Measurements from ENCODE around the gene SLC23A2.

The SLC23A2 gene

DNA sequence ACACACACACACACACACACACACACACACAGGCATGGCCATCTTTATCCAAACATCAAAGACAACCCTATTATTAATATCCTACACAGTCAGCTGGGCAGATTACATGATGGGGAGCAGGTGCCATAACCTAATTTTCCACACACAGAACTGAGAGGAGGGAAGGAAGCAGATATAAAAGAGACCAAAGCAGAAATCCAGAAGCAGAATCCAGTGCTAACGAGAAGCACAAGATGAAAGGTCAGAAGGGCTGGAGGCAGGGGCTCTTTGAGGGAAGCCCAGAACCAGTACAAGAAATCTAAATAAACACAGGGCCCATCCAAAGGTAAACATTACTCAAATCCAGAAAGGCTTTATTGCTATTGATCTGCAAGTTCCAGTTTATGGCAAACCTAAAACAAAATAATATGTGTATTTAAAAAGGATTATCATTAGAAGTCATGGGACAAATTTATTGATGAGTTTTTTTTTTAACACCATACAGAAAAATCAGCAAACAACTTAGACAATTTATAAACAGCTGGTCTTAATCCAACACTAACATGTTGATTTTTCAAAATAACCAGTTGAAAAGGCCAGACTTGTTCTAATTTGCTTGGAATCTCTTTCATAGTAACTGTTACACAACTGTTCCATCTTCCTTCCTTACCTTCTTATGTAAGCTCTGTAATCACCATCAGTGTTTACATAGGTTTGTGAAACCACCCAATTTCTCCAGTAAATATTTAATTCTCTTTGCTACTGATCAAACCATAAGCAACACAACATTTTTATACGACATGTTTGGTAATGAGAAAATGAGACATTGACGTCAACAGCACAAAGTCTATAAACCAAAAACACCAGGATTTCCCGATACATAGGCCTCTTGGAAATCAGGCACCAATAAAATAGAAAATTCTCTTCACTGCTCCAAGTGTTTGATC, 34.2 kb downstream of the SLC23A2 start:
- no peak for DNase-seq (ENCODE audit: low read depth)

- no peak for DNase-seq (ENCODE audit: low read depth)
Measured at GRCh38 chr20:4962241-4962855, 39.0 kb downstream of the SLC23A2 start.

DNA sequence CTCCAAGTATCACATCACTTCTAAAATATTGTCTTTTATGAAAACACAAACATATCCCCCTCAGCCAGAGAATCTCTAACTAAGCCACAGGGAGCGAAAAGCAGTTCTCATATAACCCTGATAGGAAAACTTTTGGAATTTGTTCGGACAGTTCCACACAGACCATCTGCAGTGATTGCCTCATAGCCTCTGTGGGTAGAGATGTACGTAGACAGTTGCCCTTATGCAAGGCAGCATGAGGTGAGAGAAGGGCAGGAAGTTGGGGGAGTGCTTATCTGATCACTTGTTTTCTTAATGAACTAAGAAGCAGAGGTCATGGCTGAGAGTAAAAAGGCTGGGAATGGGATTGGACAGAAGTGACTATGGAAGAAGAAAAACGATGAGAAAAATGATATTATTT, 39.6 kb downstream of the SLC23A2 start:
- DNase-seq (ENCODE audit: low read depth): peak; percentile 63

- DNase-seq (ENCODE audit: low read depth): peak; percentile 50
Measured at GRCh38 chr20:4959592-4959991, 41.7 kb downstream of the SLC23A2 start.

- peak; percentile 41 for DNase-seq (ENCODE audit: low read depth)
Measured at GRCh38 chr20:4957939-4958362, 43.4 kb downstream of the SLC23A2 start.

DNA sequence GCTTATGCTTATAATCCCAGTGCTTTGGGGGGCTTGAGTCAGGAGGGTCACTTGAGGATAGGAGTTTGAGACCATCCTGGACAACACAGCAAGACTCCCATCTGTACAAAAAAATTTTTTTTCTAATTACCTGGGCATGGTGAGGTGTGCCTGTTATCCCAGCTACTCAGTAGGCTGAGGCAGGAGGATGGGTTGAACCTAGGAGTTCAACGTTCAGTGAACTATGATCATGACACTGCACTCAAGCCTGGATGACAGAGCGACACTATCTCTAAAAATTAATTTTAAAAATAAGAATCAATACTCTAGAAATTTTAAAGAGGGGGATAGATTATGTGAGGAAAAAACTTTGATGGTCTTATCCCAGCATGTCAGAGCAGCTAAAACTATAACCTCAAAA, 44.1 kb downstream of the SLC23A2 start:
- DNase-seq (ENCODE audit: low read depth): no peak

GRCh38 chr20:4956200-4956810, 45.0 kb downstream of the SLC23A2 start:
- peak; percentile 66 for DNase-seq (ENCODE audit: low read depth)

DNA sequence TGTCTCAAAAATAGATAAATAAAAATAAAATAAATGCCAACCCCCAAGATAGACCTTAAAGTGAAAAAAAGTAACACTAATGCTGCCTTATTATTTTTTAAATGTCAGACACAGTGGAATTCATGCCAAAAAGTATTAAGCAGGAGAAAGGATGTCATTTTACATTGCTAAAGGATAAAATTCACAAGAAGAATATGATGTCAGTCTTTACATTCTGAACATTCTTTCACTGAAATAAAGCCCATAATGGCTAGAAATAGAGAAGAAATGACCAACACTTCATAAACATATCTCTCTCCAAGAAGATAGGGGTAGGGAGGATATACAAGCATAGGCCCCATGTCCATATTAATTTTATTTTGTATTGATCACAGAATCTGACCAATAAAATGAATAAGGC, 47.4 kb downstream of the SLC23A2 start:
- DNase-seq (ENCODE audit: low read depth): peak; percentile 40

GRCh38 chr20:4952229-4952628, 49.1 kb downstream of the SLC23A2 start:
- no peak for DNase-seq (ENCODE audit: low read depth)

GRCh38 chr20:4951299-4951698, 50.0 kb downstream of the SLC23A2 start:
- peak; percentile 77 for DNase-seq (ENCODE audit: low read depth)

- DNase-seq (ENCODE audit: low read depth): no peak
Measured at GRCh38 chr20:4950841-4951240, 50.5 kb downstream of the SLC23A2 start.

GRCh38 chr20:4950437-4950836, 50.9 kb downstream of the SLC23A2 start:
- DNase-seq (ENCODE audit: low read depth): no peak

- peak; percentile 49 for DNase-seq (ENCODE audit: low read depth)
Measured at GRCh38 chr20:4949833-4950178, 51.5 kb downstream of the SLC23A2 start.

DNA sequence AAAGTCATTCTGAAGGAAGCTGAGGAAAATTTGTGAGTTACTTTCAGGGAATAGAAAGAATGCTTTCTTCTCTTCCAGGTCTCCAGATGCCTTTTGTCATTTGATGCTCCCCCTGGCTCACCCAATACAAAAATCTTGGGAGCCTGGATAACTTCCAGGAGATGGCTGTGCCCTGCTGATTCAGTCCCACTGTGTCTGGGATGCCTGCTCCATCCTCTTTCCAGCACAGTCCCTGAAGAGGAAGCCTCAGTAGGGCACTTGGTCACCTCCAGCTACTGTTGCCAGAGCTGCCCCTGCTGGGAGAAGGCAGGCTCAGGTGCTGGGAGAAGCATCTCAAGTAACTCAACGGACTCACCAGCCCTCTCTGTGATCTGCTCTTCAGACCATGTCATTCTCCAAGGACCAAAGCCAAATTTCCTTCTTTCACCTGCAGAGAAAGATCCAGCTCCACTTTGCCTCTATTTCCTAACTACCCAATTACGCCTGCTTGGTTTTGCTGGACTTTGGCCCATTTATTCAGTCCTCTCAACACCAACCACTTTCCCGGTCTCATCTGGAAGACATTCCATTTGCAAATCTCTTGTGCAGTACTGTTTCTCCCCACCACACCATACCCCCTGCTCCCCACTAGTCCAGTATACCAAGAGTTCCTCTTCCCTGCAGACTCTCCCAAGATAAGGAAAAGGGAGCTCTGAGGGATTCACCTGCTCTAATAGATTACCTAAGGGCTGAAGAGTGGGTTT, 53.3 kb downstream of the SLC23A2 start:
- peak; percentile 44 for DNase-seq (ENCODE audit: low read depth)

DNA sequence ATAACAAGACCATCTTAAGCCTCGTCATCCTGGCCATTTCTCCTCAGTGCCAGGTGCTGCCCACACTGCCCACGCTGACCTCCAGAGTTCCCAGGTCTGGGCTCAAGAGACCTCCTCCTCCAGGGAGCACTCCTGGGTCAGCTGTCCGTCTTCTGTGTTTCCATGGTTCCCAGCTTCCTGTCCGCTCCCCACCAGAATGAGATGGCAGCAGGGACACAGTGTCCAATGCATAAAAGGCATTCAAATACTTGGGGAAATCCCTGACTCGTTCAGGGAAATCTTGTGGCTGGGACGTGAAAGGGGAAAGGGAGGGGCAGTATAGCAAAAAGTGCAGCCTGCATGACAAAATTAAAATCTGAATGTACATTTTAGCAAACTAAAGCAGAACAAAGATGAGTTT, 54.3 kb downstream of the SLC23A2 start:
- peak; percentile 23 for DNase-seq (ENCODE audit: low read depth)

DNA sequence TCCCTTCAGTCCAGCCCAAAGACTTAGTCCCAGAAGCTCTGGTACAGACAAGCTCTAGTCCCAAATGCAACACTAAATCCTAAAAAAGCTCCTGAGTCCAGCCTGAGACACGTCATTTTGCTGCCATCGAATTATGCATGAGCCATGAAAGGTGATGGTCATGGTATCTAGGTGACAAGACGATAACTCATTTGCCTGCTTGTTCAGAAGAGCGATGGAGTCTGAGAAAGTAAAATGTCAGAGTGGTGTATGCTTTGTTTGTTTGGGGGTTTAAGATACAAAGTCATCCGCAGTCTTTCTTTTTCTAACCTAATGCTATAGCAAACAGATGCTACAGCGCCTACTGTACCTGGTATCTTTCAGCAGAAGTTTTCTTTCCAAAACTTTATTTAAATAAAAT, 54.7 kb downstream of the SLC23A2 start:
- no peak for DNase-seq (ENCODE audit: low read depth)

- peak; percentile 32 for DNase-seq (ENCODE audit: low read depth)
Measured at GRCh38 chr20:4944518-4945313, 56.6 kb downstream of the SLC23A2 start.

DNA sequence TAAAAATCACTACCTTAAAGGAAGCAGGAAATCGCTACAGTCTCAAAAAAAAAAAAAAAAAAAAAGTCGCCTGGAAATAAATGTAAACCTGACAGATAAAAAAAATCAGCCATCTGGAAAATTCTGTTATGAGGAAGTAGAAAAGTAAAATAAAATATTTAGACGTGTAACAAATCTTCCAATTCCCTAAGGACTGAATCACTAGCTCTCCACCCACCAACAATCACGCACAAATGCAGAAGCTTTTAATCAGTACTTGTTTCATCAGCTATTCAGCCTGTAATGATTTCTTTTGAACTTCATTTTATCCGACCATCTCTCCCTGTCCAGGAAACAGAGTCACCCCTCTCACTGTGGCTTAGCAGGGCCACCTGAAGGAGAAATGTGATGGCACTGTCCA, 59.0 kb downstream of the SLC23A2 start:
- DNase-seq (ENCODE audit: low read depth): peak; percentile 49

GRCh38 chr20:4937407-4938319, 63.6 kb downstream of the SLC23A2 start:
- DNase-seq (ENCODE audit: low read depth): no peak

DNA sequence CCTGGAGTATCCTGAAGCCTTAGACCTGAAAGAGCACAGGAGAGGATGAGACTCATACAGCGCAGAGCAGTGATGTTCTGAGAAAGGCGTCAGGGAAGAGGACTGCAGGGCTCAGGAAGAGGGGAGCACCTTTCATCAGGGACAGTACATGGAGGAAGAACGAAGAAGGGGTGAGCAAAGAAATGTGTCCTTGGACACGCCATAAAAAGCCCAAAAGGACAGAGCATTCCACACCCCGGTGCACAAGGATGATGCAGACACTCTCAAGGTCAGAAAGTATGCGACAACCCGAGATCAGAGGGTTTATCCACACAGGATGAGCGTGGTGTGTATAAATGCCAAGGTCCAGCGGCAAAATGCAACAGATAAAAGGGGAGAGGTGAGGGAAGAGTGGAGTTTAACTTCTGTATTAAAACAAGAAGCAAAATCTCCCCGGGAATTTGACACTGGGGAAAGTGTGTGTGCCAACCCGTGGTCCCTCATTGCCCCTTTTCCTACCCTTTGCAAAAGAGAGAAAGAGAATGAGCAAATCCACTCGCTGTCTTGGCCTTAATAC, 64.4 kb downstream of the SLC23A2 start:
- DNase-seq (ENCODE audit: low read depth): no peak

Data from EH (cell line).